ENCODE results near the gene WBP1.

WBP1 gene

GRCh38 chr2:74502720-74503505 is 44.7 kb downstream of the WBP1 start:
- no peak for DNase-seq (ENCODE audit: low read depth)

- DNase-seq (ENCODE audit: low read depth): no peak
Measured at GRCh38 chr2:74503506-74504475, 45.6 kb downstream of the WBP1 start.

DNA sequence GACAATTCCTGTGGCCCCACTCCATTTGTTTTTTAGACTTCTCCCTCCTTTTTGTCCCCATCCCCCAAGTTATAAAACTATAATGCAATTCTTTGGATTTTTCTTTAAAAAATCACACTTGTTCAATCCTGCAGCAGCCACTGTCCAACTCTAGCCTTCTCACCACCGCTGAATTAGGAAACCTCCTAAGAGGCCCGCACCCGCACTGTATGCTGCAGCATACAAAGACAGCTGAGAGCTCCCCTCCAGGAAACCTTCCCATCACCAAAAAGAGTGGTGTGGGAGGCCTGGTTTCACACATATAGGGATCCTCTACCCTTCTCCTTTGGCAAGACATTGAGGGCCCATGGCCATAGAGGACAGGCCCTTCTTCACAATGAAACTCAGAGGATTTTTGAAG is 46.4 kb downstream of the WBP1 start:
- no peak for DNase-seq (ENCODE audit: low read depth)

GRCh38 chr2:74505448-74506246 is 47.4 kb downstream of the WBP1 start:
- DNase-seq (ENCODE audit: low read depth): no peak

DNA sequence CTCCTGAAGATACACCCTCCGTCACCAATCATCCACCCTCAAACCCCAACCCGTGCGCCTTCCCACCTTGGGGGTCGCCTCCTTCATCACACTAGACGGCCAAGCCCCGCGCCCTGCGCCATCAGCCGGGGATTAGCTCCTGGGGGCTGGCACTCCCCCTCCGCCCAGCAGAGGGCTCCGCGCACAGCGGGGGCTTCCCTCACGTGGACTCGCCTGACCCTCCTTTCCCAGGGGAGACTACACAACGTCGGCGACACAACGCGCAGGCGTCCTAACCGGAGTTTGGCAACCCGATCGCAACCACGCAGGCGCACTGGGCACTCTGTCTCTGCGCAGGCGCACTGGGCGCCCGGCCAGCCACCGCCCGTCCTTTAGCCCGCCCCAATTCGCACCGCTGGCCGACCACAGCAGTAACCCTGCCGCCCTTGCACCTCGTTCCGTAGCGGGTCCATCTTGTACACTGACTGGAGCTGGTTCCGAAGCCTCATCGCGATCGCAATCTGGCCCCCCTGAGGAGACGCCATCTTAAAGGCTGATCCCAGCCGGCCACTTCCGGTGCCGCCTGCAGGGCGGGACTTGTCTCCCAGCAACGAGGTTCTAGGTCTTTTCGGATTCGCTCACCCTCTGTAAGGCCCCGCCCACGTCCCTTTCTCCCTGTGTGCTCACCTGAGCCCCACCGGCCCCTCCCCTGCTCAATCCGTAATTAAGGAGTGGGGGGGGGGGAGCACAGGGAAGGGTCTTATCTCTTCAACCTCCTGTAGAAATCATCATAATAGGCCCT is 49.1 kb downstream of the WBP1 start, which contains the start of gene PCGF1:
TSS of gene PCGF1 (minus strand) at position 551 of the 781 bp plus-strand sequence. CDS start at position 524, 27 bp downstream.
- peak; percentile 98 for DNase-seq (ENCODE audit: low read depth)

- DNase-seq (ENCODE audit: low read depth): no peak
Measured at GRCh38 chr2:74507926-74508520, 49.8 kb downstream of the WBP1 start.

GRCh38 chr2:74510272-74510671 is 52.0 kb downstream of the WBP1 start:
- no peak for DNase-seq (ENCODE audit: low read depth)
